GM23338 (cell line): ENCODE results near the gene EFCC1. TPM values are rescaled to one million over a fixed set of nuclear protein-coding genes. Genes with fewer than 3 reads are reported as not detected.

Source experiments
- ATAC-seq: fragments of 200-7000 bp; cut with Tn5 transposase; 3 replicates; pipeline ENCODE4 v1.9.1; 2020
- DNase-seq: peaks from one replicate; pipeline ENCODE4 v3.0.0-alpha.2; 2015; ENCODE audit warnings: low spot score
- H2AFZ ChIP-seq: fragments of 200-600 bp; sonication (generic); 2 replicates; pipeline ENCODE4 v1.8.0; 2016; ENCODE audit warnings: antibody characterized with exemption, mild to moderate bottlenecking, moderate library complexity
- H3F3A ChIP-seq: fragments of 200-600 bp; sonication (generic); replicated peaks from 2 replicates; pipeline ENCODE4 v1.8.0; 2017; ENCODE audit warnings: antibody characterized with exemption, mixed run types, low read depth
- H3K27ac ChIP-seq: fragments of 200-600 bp; sonication (generic); 2 replicates; pipeline ENCODE4 v1.6.1; 2016; ENCODE audit warnings: low read depth
- H3K27me3 ChIP-seq: fragments of 200-600 bp; sonication (generic); 2 replicates; pipeline ENCODE4 v1.8.0; 2016; ENCODE audit warnings: mild to moderate bottlenecking, mixed run types, moderate library complexity; ENCODE audit not compliant: insufficient read depth
- H3K36me3 ChIP-seq: fragments of 200-600 bp; sonication (generic); 2 replicates; pipeline ENCODE4 v1.8.0; 2016; ENCODE audit warnings: mild to moderate bottlenecking; ENCODE audit not compliant: insufficient read depth
- H3K4me1 ChIP-seq: fragments of 200-600 bp; sonication (generic); 2 replicates; pipeline ENCODE4 v1.8.0; 2016; ENCODE audit warnings: mild to moderate bottlenecking, moderate library complexity; ENCODE audit not compliant: insufficient read depth
- H3K4me2 ChIP-seq: fragments of 200-600 bp; sonication (generic); 2 replicates; pipeline ENCODE4 v1.7.1; 2017; ENCODE audit warnings: mixed run types
- H3K4me3 ChIP-seq: fragments of 200-600 bp; sonication (generic); 2 replicates; pipeline ENCODE4 v1.6.1; 2016; ENCODE audit warnings: mixed run types
- H3K79me2 ChIP-seq: fragments of 200-600 bp; sonication (generic); replicated peaks from 2 replicates; pipeline ENCODE4 v1.8.0; 2017; ENCODE audit warnings: mild to moderate bottlenecking; ENCODE audit not compliant: insufficient read depth
- H3K9me2 ChIP-seq: fragments of 200-600 bp; sonication (generic); 2 replicates; pipeline ENCODE4 v1.8.0; 2017; ENCODE audit not compliant: insufficient read depth
- H4K20me1 ChIP-seq: fragments of 200-600 bp; sonication (generic); replicated peaks from 2 replicates; pipeline ENCODE4 v1.8.0; 2017; ENCODE audit warnings: mild to moderate bottlenecking; ENCODE audit not compliant: insufficient read depth
- H3K27ac Mint-ChIP-seq: 2 replicates; pipeline ENCODE4 v1.8.0; 2020; ENCODE audit warnings: inconsistent platforms, mild to moderate bottlenecking, moderate library complexity, mixed read lengths
- H3K27me3 Mint-ChIP-seq: 3 replicates; pipeline ENCODE4 v1.8.0; 2022; ENCODE audit warnings: low read depth, mild to moderate bottlenecking, moderate library complexity, mixed read lengths, inconsistent platforms; ENCODE audit not compliant: insufficient read depth, poor library complexity
- H3K36me3 Mint-ChIP-seq: 3 replicates; pipeline ENCODE4 v1.8.0; 2021; ENCODE audit warnings: low read depth, mild to moderate bottlenecking, inconsistent platforms, moderate library complexity, mixed read lengths
- H3K4me1 Mint-ChIP-seq: 3 replicates; pipeline ENCODE4 v1.8.0; 2020; ENCODE audit warnings: mild to moderate bottlenecking, inconsistent platforms, mixed read lengths
- H3K4me3 Mint-ChIP-seq: 3 replicates; pipeline ENCODE4 v1.8.0; 2021; ENCODE audit warnings: moderate library complexity, mild to moderate bottlenecking, inconsistent platforms, mixed read lengths
- H3K9me3 Mint-ChIP-seq: 3 replicates; pipeline ENCODE4 v1.8.0; 2020; ENCODE audit warnings: moderate library complexity, mild to moderate bottlenecking, inconsistent platforms, mixed read lengths
- CREB1 ChIP-seq: fragments of 250-450 bp; sonication (Bioruptor Pico); IDR thresholded peaks from 2 replicates; pipeline ENCODE4 v1.5.0; 2020; ENCODE audit warnings: low read depth, mild to moderate bottlenecking, moderate library complexity
- ETS1 ChIP-seq: IDR thresholded peaks from 2 replicates; pipeline ENCODE4 v1.6.1; 2016; ENCODE audit warnings: antibody characterized with exemption
- EZH2 ChIP-seq: fragments of 200-600 bp; sonication (generic); IDR thresholded peaks from one replicate; pipeline ENCODE4 v1.8.0; 2017; ENCODE audit warnings: antibody characterized with exemption, mild to moderate bottlenecking, low read depth; ENCODE audit not compliant: unreplicated experiment
- EZH2phosphoT487 ChIP-seq: fragments of 200-600 bp; sonication (generic); IDR thresholded peaks from one replicate; pipeline ENCODE4 v1.8.1; 2018; ENCODE audit warnings: antibody characterized with exemption; ENCODE audit not compliant: unreplicated experiment
- JUNB ChIP-seq: IDR thresholded peaks from one replicate; pipeline ENCODE4 v1.6.1; 2016; ENCODE audit warnings: antibody characterized with exemption; ENCODE audit not compliant: unreplicated experiment
- NANOG ChIP-seq: IDR thresholded peaks from 2 replicates; pipeline ENCODE4 v1.6.1; 2016; ENCODE audit warnings: antibody characterized with exemption, borderline replicate concordance
- POLR2AphosphoS5 ChIP-seq: IDR thresholded peaks from 2 replicates; pipeline ENCODE4 v1.6.1; 2016; ENCODE audit warnings: antibody characterized with exemption, low read depth
- REST ChIP-seq: IDR thresholded peaks from one replicate; pipeline ENCODE4 v1.6.1; 2018; ENCODE audit warnings: antibody characterized with exemption; ENCODE audit not compliant: unreplicated experiment
- STAT1 ChIP-seq: IDR thresholded peaks from one replicate; pipeline ENCODE4 v1.6.1; 2016; ENCODE audit warnings: antibody characterized with exemption; ENCODE audit not compliant: unreplicated experiment
- ZNF114 ChIP-seq: fragments of 250-450 bp; sonication (Bioruptor Pico); IDR thresholded peaks from 2 replicates; pipeline ENCODE4 v1.5.0; 2020; ENCODE audit warnings: mild to moderate bottlenecking, moderate library complexity
- ZNF331 ChIP-seq: fragments of 250-450 bp; sonication (Bioruptor Pico); IDR thresholded peaks from 2 replicates; pipeline ENCODE4 v1.5.0; 2020; ENCODE audit warnings: low read depth, mild to moderate bottlenecking, moderate library complexity
- ZNF462 ChIP-seq: fragments of 250-450 bp; sonication (Bioruptor Pico); IDR thresholded peaks from 2 replicates; pipeline ENCODE4 v1.5.0; 2020; ENCODE audit warnings: mild to moderate bottlenecking, moderate library complexity
- polyA plus RNA-seq: library from polyadenylated mRNA; unstranded; fragments of >200 nt; fragmentation: Nextera tagmentation; extraction: Ambion mirVana; gene quantifications from 2 replicates; pipeline ENCODE4 v1.2.1, GENCODE V29; 2016
- total RNA-seq: library from RNA; depleted of rRNA; stranded (reverse); fragments of >200 nt; shearing (Covaris generic); gene quantifications from 2 replicates; pipeline ENCODE4 v1.2.3, GENCODE V29; 2014
- TF ChIP-seq, protein P1 (sequence below), 2 experiments: fragments of 200-600 bp in 1 of 2; sonication (generic) in 1 of 2; conservative IDR thresholded peaks; 2 replicates each; pipeline versions ENCODE4 v1.5.1 to v1.6.1; 2016 to 2017; ENCODE audit warnings: antibody characterized with exemption in 2 of 2, low read depth in 2 of 2, mild to moderate bottlenecking in 2 of 2, moderate library complexity in 1 of 2

Gene EFCC1
- total and polyA plus RNA-seq, 2 experiments from 2014 or later, result not detected

GRCh38 chr3:129025691-129026435 is 24.8 kb downstream of the EFCC1 start:
- TF ChIP-seq ETS1 (no peak), POLR2AphosphoS5 (no peak), NANOG (no peak), REST (no peak), CREB1 (CRISPR knock-in tag) (no peak), JUNB (no peak), EZH2 (no peak), ZNF331 (CRISPR knock-in tag) (no peak), ZNF462 (no peak), EZH2phosphoT487 (no peak), STAT1 (no peak), ZNF114 (no peak)
- TF ChIP-seq, protein P1, sequence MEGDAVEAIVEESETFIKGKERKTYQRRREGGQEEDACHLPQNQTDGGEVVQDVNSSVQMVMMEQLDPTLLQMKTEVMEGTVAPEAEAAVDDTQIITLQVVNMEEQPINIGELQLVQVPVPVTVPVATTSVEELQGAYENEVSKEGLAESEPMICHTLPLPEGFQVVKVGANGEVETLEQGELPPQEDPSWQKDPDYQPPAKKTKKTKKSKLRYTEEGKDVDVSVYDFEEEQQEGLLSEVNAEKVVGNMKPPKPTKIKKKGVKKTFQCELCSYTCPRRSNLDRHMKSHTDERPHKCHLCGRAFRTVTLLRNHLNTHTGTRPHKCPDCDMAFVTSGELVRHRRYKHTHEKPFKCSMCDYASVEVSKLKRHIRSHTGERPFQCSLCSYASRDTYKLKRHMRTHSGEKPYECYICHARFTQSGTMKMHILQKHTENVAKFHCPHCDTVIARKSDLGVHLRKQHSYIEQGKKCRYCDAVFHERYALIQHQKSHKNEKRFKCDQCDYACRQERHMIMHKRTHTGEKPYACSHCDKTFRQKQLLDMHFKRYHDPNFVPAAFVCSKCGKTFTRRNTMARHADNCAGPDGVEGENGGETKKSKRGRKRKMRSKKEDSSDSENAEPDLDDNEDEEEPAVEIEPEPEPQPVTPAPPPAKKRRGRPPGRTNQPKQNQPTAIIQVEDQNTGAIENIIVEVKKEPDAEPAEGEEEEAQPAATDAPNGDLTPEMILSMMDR (conservative IDR thresholded peaks at IDR 0.05; ENCODE audit: low read depth in 2 of 2), result no peak
- Histone ChIP-seq H3F3A (no peaks in the 10 kb centered on the region), H3K9me2 (no peaks in the 10 kb centered on the region), H3K36me3 (no peaks in the 10 kb centered on the region), H3K79me2 (no peaks in the 10 kb centered on the region), H4K20me1 (no peaks in the 10 kb centered on the region), H3K4me3 (no peak overlapping the region), H3K4me1 (no peaks in the 10 kb centered on the region), H3K27ac (no peak overlapping the region), H3K4me2 (no peak overlapping the region), H3K27me3 (peaks cover 26% of the 10 kb centered on the region), H2AFZ (no peak overlapping the region)
- ATAC-seq (no peak), DNase-seq (no peak)
- H3K9me3 Mint-ChIP-seq, result peaks cover 10% of the 10 kb centered on the region; the same call in 2 of the 3 replicates
- H3K4me3 Mint-ChIP-seq, result no peak overlapping the region
- H3K4me1 Mint-ChIP-seq, result peaks cover 3% of the 10 kb centered on the region; the same call in 1 of the 3 replicates
- no peaks in the 10 kb centered on the region for H3K36me3 Mint-ChIP-seq
- H3K27me3 Mint-ChIP-seq, result peaks cover 30% of the 10 kb centered on the region
- no peak overlapping the region for H3K27ac Mint-ChIP-seq
